H1 (cell line): ENCODE data around the gene KRTAP12-2. TPM values are rescaled to one million over a fixed set of nuclear protein-coding genes. Genes with fewer than 3 reads are reported as not detected.

ENCODE experiments used
- CTCF ChIA-PET: fragments of 300-600 bp; sonication (Branson Sonifier 250); formaldehyde crosslinking; loops from one replicate; lab custom pipeline; 2021; ENCODE audit not compliant: partially characterized antibody; lab: Charles Lee
- POLR2A ChIA-PET: fragments of 300-600 bp; sonication (Branson Sonifier 250); formaldehyde crosslinking; loops from one replicate; lab custom pipeline; 2021; ENCODE audit warnings: inconsistent platforms; ENCODE audit not compliant: partially characterized antibody; lab: Charles Lee
- DNase-seq, 2 experiments: peaks; one replicate each; pipeline versions ENCODE4 v3.0.0 to v3.0.0-alpha.2; 2010 to 2022; ENCODE audit warnings: low spot score in 2 of 2, low read depth in 1 of 2, mixed read lengths in 1 of 2
- FAIRE-seq: peaks from 2 replicates; lab custom pipeline; 2011; peaks lifted over from hg19 to GRCh38; lab: Jason Lieb, UNC
- H2AFZ ChIP-seq: 2 replicates; pipeline ENCODE4 v1.8.1; 2012; ENCODE audit warnings: low read length, inconsistent platforms
- H2AK5ac ChIP-seq: 2 replicates; pipeline ENCODE4 v1.6.1; 2013; ENCODE audit warnings: low read depth, low read length
- H2BK120ac ChIP-seq: replicated peaks from 2 replicates; pipeline ENCODE3; 2013; ENCODE audit warnings: low read depth, low read length, inconsistent platforms
- H2BK12ac ChIP-seq: 2 replicates; pipeline ENCODE4 v1.6.1; 2013; ENCODE audit warnings: low read depth, low read length
- H2BK15ac ChIP-seq: 2 replicates; pipeline ENCODE4 v1.6.1; 2013; ENCODE audit warnings: low read length
- H2BK20ac ChIP-seq: 2 replicates; pipeline ENCODE4 v1.6.1; 2013; ENCODE audit warnings: low read length
- H2BK5ac ChIP-seq: 2 replicates; pipeline ENCODE4 v1.6.1; 2013; ENCODE audit warnings: low read depth, low read length
- H3K14ac ChIP-seq: 2 replicates; pipeline ENCODE4 v1.6.1; 2013; ENCODE audit warnings: inconsistent platforms; ENCODE audit not compliant: insufficient read length
- H3K18ac ChIP-seq: 2 replicates; pipeline ENCODE4 v1.6.1; 2013; ENCODE audit warnings: low read length; ENCODE audit errors: extremely low read depth
- H3K23ac ChIP-seq: 2 replicates; pipeline ENCODE4 v1.6.1; 2013; ENCODE audit warnings: inconsistent platforms; ENCODE audit not compliant: insufficient read length
- H3K23me2 ChIP-seq: 2 replicates; pipeline ENCODE4 v1.6.1; 2013; ENCODE audit warnings: low read depth, low read length
- H3K27ac ChIP-seq: 2 replicates; pipeline ENCODE4 v1.6.1; 2011; ENCODE audit warnings: low read depth, low read length, inconsistent platforms
- H3K27me3 ChIP-seq, 4 experiments: replicated peaks in 1 of 4; 1 replicate in 1 of 4; 2 replicates in 3 of 4; pipeline versions ENCODE4 v1.6.1 to v1.8.1; 2011 to 2013; ENCODE audit warnings: low read length in 3 of 4, mild to moderate bottlenecking in 3 of 4, inconsistent platforms in 2 of 4, mixed read lengths in 2 of 4, moderate library complexity in 1 of 4; ENCODE audit not compliant: control insufficient read depth in 3 of 4, insufficient read depth in 3 of 4; ENCODE audit errors: extremely low read depth in 1 of 4
- H3K36me3 ChIP-seq, 4 experiments: 2 replicates each; pipeline versions ENCODE4 v1.6.1 to v1.8.1; 2011 to 2013; ENCODE audit warnings: mild to moderate bottlenecking in 4 of 4, low read length in 3 of 4, moderate library complexity in 2 of 4, control low read depth in 1 of 4, inconsistent platforms in 1 of 4; ENCODE audit not compliant: insufficient read depth in 4 of 4, control insufficient read depth in 2 of 4
- H3K4ac ChIP-seq: replicated peaks from 2 replicates; pipeline ENCODE3; 2013; ENCODE audit warnings: low read length, low read depth, mixed read lengths, inconsistent platforms; ENCODE audit not compliant: insufficient read length
- H3K4me1 ChIP-seq, 4 experiments: replicated peaks in 1 of 4; 1 replicate in 1 of 4; 2 replicates in 3 of 4; pipeline versions ENCODE4 v1.6.1 to v1.8.1; 2011 to 2013; ENCODE audit warnings: low read length in 3 of 4, inconsistent platforms in 2 of 4, mixed read lengths in 1 of 4; ENCODE audit not compliant: insufficient read depth in 4 of 4, control insufficient read depth in 3 of 4
- H3K4me2 ChIP-seq, 2 experiments: 2 replicates each; pipeline versions ENCODE4 v1.6.1 to v1.8.1; 2011 to 2013; ENCODE audit warnings: low read depth in 2 of 2, low read length in 2 of 2, control low read depth in 1 of 2, inconsistent platforms in 1 of 2, mild to moderate bottlenecking in 1 of 2; ENCODE audit not compliant: insufficient read depth in 1 of 2
- H3K4me3 ChIP-seq, 4 experiments: fragments of 200-600, 300-600 bp in 1 of 4; sonication (generic), shearing (Covaris generic), sonication (Bioruptor Twin) in 1 of 4; 2 replicates each; pipeline versions ENCODE4 v1.5.1 to v1.8.1; 2011 to 2016; ENCODE audit warnings: low read length in 4 of 4, low read depth in 3 of 4, control low read depth in 2 of 4, inconsistent platforms in 2 of 4, mild to moderate bottlenecking in 2 of 4, mixed read lengths in 1 of 4, moderate library complexity in 1 of 4; ENCODE audit not compliant: insufficient read depth in 2 of 4; ENCODE audit errors: extremely low read depth in 1 of 4
- H3K56ac ChIP-seq: replicated peaks from 2 replicates; pipeline ENCODE3; 2013; ENCODE audit warnings: low read depth, mild to moderate bottlenecking, mixed read lengths, low read length, inconsistent platforms; ENCODE audit not compliant: insufficient read length
- H3K79me1 ChIP-seq: 2 replicates; pipeline ENCODE4 v1.6.1; 2013; ENCODE audit warnings: low read depth, low read length, control low read depth
- H3K79me2 ChIP-seq, 2 experiments: 2 replicates each; pipeline versions ENCODE4 v1.6.1 to v1.8.1; 2012 to 2013; ENCODE audit warnings: low read length in 2 of 2, mild to moderate bottlenecking in 2 of 2, inconsistent platforms in 1 of 2; ENCODE audit not compliant: insufficient read depth in 2 of 2, control insufficient read depth in 1 of 2
- H3K9ac ChIP-seq, 4 experiments: replicated peaks in 1 of 4; 1 replicate in 1 of 4; 2 replicates in 3 of 4; pipeline versions ENCODE4 v1.6.1 to v1.8.1; 2011 to 2013; ENCODE audit warnings: low read depth in 3 of 4, low read length in 3 of 4, control low read depth in 2 of 4, mild to moderate bottlenecking in 2 of 4, moderate library complexity in 2 of 4, inconsistent platforms in 1 of 4; ENCODE audit errors: extremely low read depth in 1 of 4
- H3K9me3 ChIP-seq, 2 experiments: 2 replicates each; pipeline versions ENCODE4 v1.6.1 to v1.8.1; 2012 to 2013; ENCODE audit warnings: mild to moderate bottlenecking in 2 of 2, moderate library complexity in 2 of 2, control low read depth in 1 of 2, inconsistent platforms in 1 of 2, low read depth in 1 of 2, low read length in 1 of 2, mixed read lengths in 1 of 2; ENCODE audit not compliant: insufficient read depth in 2 of 2
- H4K20me1 ChIP-seq, 2 experiments: replicated peaks in 1 of 2; 2 replicates each; pipeline versions ENCODE3 to v1.8.1; 2011 to 2013; ENCODE audit warnings: inconsistent platforms in 2 of 2, low read length in 2 of 2, mild to moderate bottlenecking in 1 of 2; ENCODE audit not compliant: insufficient read depth in 2 of 2, control insufficient read depth in 1 of 2
- H4K5ac ChIP-seq: 2 replicates; pipeline ENCODE4 v1.6.1; 2013; ENCODE audit warnings: low read length, low read depth, mixed read lengths, inconsistent platforms; ENCODE audit not compliant: insufficient read length
- H4K8ac ChIP-seq: 2 replicates; pipeline ENCODE4 v1.8.0; 2013; ENCODE audit warnings: mild to moderate bottlenecking, moderate library complexity, low read length, inconsistent platforms; ENCODE audit not compliant: insufficient read depth; ENCODE audit errors: extremely low read depth
- H4K91ac ChIP-seq: replicated peaks from 2 replicates; pipeline ENCODE3; 2013; ENCODE audit warnings: low read length, mixed read lengths, inconsistent platforms; ENCODE audit not compliant: insufficient read length
- CEBPB ChIP-seq: IDR thresholded peaks from 2 replicates; pipeline ENCODE4 v1.6.1; 2012; ENCODE audit warnings: low read depth, low read length
- CREB1 ChIP-seq: IDR thresholded peaks from 2 replicates; pipeline ENCODE4 v1.6.1; 2012; ENCODE audit warnings: inconsistent platforms
- JUN ChIP-seq: IDR thresholded peaks from 2 replicates; pipeline ENCODE4 v1.6.1; 2011; ENCODE audit warnings: low read depth, mild to moderate bottlenecking, improper control_type of control experiment, low read length
- KDM4A ChIP-seq: IDR thresholded peaks from one replicate; pipeline ENCODE4 v1.7.1; 2012; ENCODE audit warnings: low read depth, mild to moderate bottlenecking, moderate library complexity, low read length, inconsistent platforms; ENCODE audit not compliant: severe bottlenecking
- NANOG ChIP-seq: IDR thresholded peaks from 2 replicates; pipeline ENCODE4 v1.6.1; 2011; ENCODE audit warnings: low read length, low read depth, mild to moderate bottlenecking, inconsistent platforms; ENCODE audit not compliant: insufficient read depth, poor library complexity, severe bottlenecking
- SIN3A ChIP-seq, 2 experiments: IDR thresholded peaks in 1 of 2; conservative IDR thresholded peaks in 1 of 2; 2 replicates each; pipeline ENCODE4 v1.6.1; 2011 to 2012; ENCODE audit warnings: low read length in 2 of 2, improper control_type of control experiment in 1 of 2, low read depth in 1 of 2, mild to moderate bottlenecking in 1 of 2
- SIX5 ChIP-seq: IDR thresholded peaks from 2 replicates; pipeline ENCODE4 v1.6.1; 2011; ENCODE audit warnings: mild to moderate bottlenecking, low read depth, low read length
- SP4 ChIP-seq: IDR thresholded peaks from 2 replicates; pipeline ENCODE4 v1.6.1; 2012; ENCODE audit warnings: low read length, inconsistent platforms
- SUZ12 ChIP-seq: fragments of 200-600 bp; sonication (generic); IDR thresholded peaks from 2 replicates; pipeline ENCODE4 v1.6.1; 2012; ENCODE audit warnings: mild to moderate bottlenecking, inconsistent platforms, low read length, moderate library complexity, mixed read lengths
- TAF1 ChIP-seq: IDR thresholded peaks from 2 replicates; pipeline ENCODE4 v1.6.1; 2011; ENCODE audit warnings: mild to moderate bottlenecking, low read depth, low read length
- YY1 ChIP-seq: IDR thresholded peaks from 2 replicates; pipeline ENCODE4 v1.6.1; 2011; ENCODE audit warnings: low read depth, mild to moderate bottlenecking, low read length
- WGBS, 2 experiments: shearing (Covaris generic) in 1 of 2; methylation state at CpG; one replicate each; pipeline versions ENCODE4 v1.1.6 to v1.1.7; 2013 to 2015; ENCODE audit warnings: low lambda C conversion rate in 2 of 2, mixed read lengths in 2 of 2, inconsistent platforms in 1 of 2, low coverage in 1 of 2, missing lambda C conversion rate in 1 of 2; ENCODE audit not compliant: insufficient replicate concordance in 2 of 2, insufficient coverage in 1 of 2, insufficient read length in 1 of 2; ENCODE audit errors: extremely low coverage in 1 of 2, missing lambda C conversion rate in 1 of 2; 5-methylcytosine and 5-hydroxymethylcytosine counted together
- polyA plus RNA-seq, 7 experiments: library from polyadenylated mRNA; depleted of rRNA in 3 of 7; stranded (reverse) in 5 of 7; unstranded in 2 of 7; fragments of >200 nt in 5 of 7; fragments of 200-250 nt in 2 of 7; gene quantifications; 1 replicate in 5 of 7; 2 replicates in 1 of 7; 4 replicates in 1 of 7; pipeline versions ENCODE4 v1.2.1 to v1.2.3, GENCODE V29; 2011 to 2013; ENCODE audit warnings: missing spikeins in 2 of 7, mixed read lengths in 2 of 7
- total RNA-seq: library from RNA; stranded (reverse); fragmentation: NEBNext Ultra II Directional; extraction: Animal tissue kit (Norgen Biotek cat#: 25700); gene quantifications from 2 replicates; pipeline ENCODE4 v1.2.1, GENCODE V29; 2021

Gene KRTAP12-2
- total and polyA plus RNA-seq, 2 of the 8 experiments (the other 6 are each of a cell fraction or from before 2014, with no cell fraction given): 0.50 TPM; not detected in 1

DNA sequence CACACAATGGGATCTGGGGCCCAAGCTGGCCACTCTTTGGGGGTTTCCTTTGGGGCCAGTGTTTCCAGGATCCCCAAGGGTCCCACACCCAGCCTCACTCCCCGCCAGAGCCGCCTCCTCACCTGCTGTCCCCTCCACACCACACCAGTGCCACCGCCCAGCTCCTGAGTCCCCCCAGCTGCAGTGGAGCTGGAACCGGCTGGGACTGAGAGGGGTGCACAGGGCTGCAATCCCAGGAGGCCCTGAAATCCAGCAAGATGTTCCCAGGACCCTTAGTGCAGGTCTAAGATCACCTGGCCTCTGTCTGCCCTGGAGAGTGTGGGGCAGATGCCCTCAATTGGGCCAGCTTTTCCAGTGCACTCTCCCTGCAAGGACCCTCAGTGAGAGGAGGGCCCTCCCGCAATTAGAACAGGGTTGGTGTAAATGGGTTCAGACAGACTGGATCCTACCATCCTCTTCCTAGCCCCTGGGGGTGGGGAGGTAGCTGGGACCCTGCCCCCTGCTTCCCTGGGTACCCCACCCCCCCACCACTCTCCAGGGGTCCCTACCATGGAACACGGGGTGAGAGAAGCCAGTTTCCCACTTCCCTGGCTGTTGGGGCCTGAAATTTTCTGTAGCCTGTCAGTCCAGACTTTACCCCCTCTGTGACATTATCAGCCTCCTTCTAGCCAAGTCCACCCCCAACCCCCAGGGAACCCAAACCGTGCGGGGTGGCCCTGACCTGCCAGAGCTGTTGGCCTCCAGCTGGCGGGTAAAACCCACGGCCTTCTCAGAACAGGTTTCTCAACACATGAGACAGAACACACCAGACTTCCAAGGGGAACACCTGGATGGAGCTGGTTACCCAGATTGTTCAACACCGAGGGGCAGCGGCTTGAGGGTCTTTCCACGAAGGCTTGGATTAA, 37.3 kb upstream of the KRTAP12-2 start:
- FAIRE-seq: no peak
- Histone ChIP-seq H3K27me3 (peaks cover 5 to 23% (median 19%) of the 10 kb centered on the region in 4 experiments; a peak in 6 of 7 replicates), H2AFZ (no peak overlapping the region), H4K91ac (peak overlapping the region; percentile 75), H3K36me3 (no peaks in the 10 kb centered on the region), H3K14ac (no peak overlapping the region), H3K23me2 (peaks cover 26% of the 10 kb centered on the region), H3K4me3 (peak overlapping the region in 3 of 4 experiments; percentile 14 to 48 (median 23); a peak in 5 of 8 replicates), H3K4me1 (peaks cover 3 to 56% (median 48%) of the 10 kb centered on the region in 4 experiments), H4K8ac (peak overlapping the region; percentile 77), H2BK12ac (peak overlapping the region; percentile 95), H3K79me2 (no peaks in the 10 kb centered on the region), H3K56ac (peak overlapping the region; percentile 52), H2AK5ac (peak overlapping the region; percentile 97), H2BK120ac (peak overlapping the region; percentile 85), H3K79me1 (peaks cover 3% of the 10 kb centered on the region; the same call in 1 of the 2 replicates), H3K4me2 (peak overlapping the region; percentile 58 to 77), H4K5ac (peak overlapping the region; percentile 79), H2BK5ac (peak overlapping the region; percentile 90; the same call in 1 of the 2 replicates), H3K4ac (peak overlapping the region; percentile 16), H4K20me1 (peaks cover 0 to 4% of the 10 kb centered on the region in 2 experiments), H2BK15ac (peak overlapping the region; percentile 92; the same call in 1 of the 2 replicates), H3K9me3 (no peaks in the 10 kb centered on the region), H3K9ac (no peak overlapping the region; a peak in 1 of 7 replicates), H3K18ac (peak overlapping the region; percentile 90), H3K27ac (peak overlapping the region; percentile 56; the same call in 1 of the 2 replicates), H3K23ac (no peak overlapping the region), H2BK20ac (peak overlapping the region; percentile 97)
- no peak for DNase-seq
- WGBS, 2 experiments: 52% methylated on average over 13 of the region's 13 CpGs; no CpG with 5 or more reads in 1 of the 2 experiments
- POLR2A ChIA-PET: interaction anchor here (0.8 to 2.8 kb wide), 5 partner anchors 15 to 218 kb away, joined by 3 to 7 read pairs (median 4); partner anchors contain the start of gene UBE2G2
- CTCF ChIA-PET: interaction anchor here (0.8 to 3.6 kb wide), 10 partner anchors 9 to 214 kb away, joined by 3 to 14 read pairs (median 4); no protein-coding TSS in a partner anchor
- TF ChIP-seq YY1: no peak
- TF ChIP-seq SP4: no peak
- no peak for TF ChIP-seq NANOG
- no peak for TF ChIP-seq SIN3A (conservative IDR thresholded peaks at IDR 0.05 in 1 of 2, IDR thresholded peaks at IDR 0.05 in 1 of 2; ENCODE audit: low read depth in 1 of 2, low read length in 2 of 2)
- TF ChIP-seq CEBPB: no peak
- no peak for TF ChIP-seq SIX5
- TF ChIP-seq SUZ12: no peak
- TF ChIP-seq TAF1: no peak
- TF ChIP-seq JUN: no peak
- no peak for TF ChIP-seq KDM4A
- no peak for TF ChIP-seq CREB1
